Gastroesophageal sphincter (tissue), 4 donors: ENCODE measurements around the gene JCAD. TPM values are rescaled to one million over a fixed set of nuclear protein-coding genes. Genes with fewer than 3 reads are reported as not detected.

Experiments
- ATAC-seq: fragments of 150-250 bp; one replicate; pipeline ENCODE4 v1.9.1; 2016; ENCODE audit warnings: mild to moderate bottlenecking, moderate library complexity
- H3K27ac ChIP-seq, 4 donors: fragments of 200-600 bp; sonication (generic) in 3 of 4; 1 replicate in 3 of 4; 2 replicates in 1 of 4; pipeline ENCODE4 v1.5.1; 2016 to 2019
- H3K27me3 ChIP-seq: fragments of 200-600 bp; sonication (generic); one replicate; pipeline ENCODE4 v1.5.1; 2019
- H3K36me3 ChIP-seq, 2 donors: fragments of 200-600 bp; sonication (generic); one replicate each; pipeline ENCODE4 v1.5.1; 2019; ENCODE audit warnings: control low read depth in 1 of 2
- H3K4me1 ChIP-seq, 3 donors: fragments of 200-600 bp; sonication (generic); 1 replicate in 2 of 3; 2 replicates in 1 of 3; pipeline ENCODE4 v1.5.1; 2016 to 2019; ENCODE audit warnings: control low read depth in 2 of 3
- H3K4me3 ChIP-seq, 2 donors: fragments of 200-600 bp; sonication (generic); one replicate each; pipeline ENCODE4 v1.5.1; 2019; ENCODE audit warnings: mild to moderate bottlenecking in 1 of 2, moderate library complexity in 1 of 2
- H3K9me3 ChIP-seq, 3 donors: fragments of 200-600 bp; sonication (generic); one replicate each; pipeline ENCODE4 v1.5.1; 2017 to 2019; ENCODE audit warnings: control low read depth in 2 of 3
- EP300 ChIP-seq: sonication (generic); formaldehyde crosslinking; IDR thresholded peaks from one replicate; pipeline ENCODE4 v1.6.1; 2017; ENCODE audit warnings: antibody characterized with exemption, mild to moderate bottlenecking
- POLR2A ChIP-seq, 2 donors: fragments of 450-650 bp; IDR thresholded peaks; one replicate each; pipeline ENCODE4 v1.6.1; 2017; ENCODE audit warnings: antibody characterized with exemption in 2 of 2, mild to moderate bottlenecking in 2 of 2, moderate library complexity in 1 of 2
- POLR2AphosphoS5 ChIP-seq: sonication (generic); formaldehyde crosslinking; IDR thresholded peaks from one replicate; pipeline ENCODE4 v1.6.1; 2017; ENCODE audit warnings: antibody characterized with exemption
- WGBS, 2 donors: methylation state at CpG; one replicate each; pipeline ENCODE4 v1.1.5; 2018; ENCODE audit warnings: low coverage in 1 of 2; 5-methylcytosine and 5-hydroxymethylcytosine counted together
- total RNA-seq, 4 donors: library from RNA; depleted of rRNA; stranded (reverse); fragments of >200 nt; gene quantifications; one replicate each; pipeline ENCODE4 v1.1.0, GENCODE V29; 2016
- TF ChIP-seq, protein P1 (sequence below), 4 experiments: fragments of 200-600 bp in 2 of 4; fragments of 450-650 bp in 2 of 4; sonication (generic) in 1 of 4; IDR thresholded peaks; one replicate each; pipeline ENCODE4 v1.5.1; 2017 to 2019; ENCODE audit warnings: antibody characterized with exemption in 4 of 4, mild to moderate bottlenecking in 2 of 4, moderate library complexity in 2 of 4

JCAD gene
- total RNA-seq, 4 donors from 2014 or later: 21.0 to 66.8 (median 48.6) TPM

GRCh38 chr10:30063099-30063498 lies 3.7 kb upstream of the JCAD start:
- ATAC-seq: no peak
- WGBS, 2 donors: 58 to 61% methylated on average over 2 to 3 of the region's 3 CpGs
- H3K27me3 ChIP-seq: no peaks in the 10 kb centered on the region
- no peaks in the 10 kb centered on the region for H3K9me3 ChIP-seq
- H3K36me3 ChIP-seq: no peaks in the 10 kb centered on the region
- no peak overlapping the region for H3K4me3 ChIP-seq
- H3K27ac ChIP-seq: no peak overlapping the region
- TF ChIP-seq EP300 (no peak), POLR2AphosphoS5 (no peak), POLR2A (IDR thresholded peaks at IDR 0.05) (no peak)
- TF ChIP-seq, protein P1, sequence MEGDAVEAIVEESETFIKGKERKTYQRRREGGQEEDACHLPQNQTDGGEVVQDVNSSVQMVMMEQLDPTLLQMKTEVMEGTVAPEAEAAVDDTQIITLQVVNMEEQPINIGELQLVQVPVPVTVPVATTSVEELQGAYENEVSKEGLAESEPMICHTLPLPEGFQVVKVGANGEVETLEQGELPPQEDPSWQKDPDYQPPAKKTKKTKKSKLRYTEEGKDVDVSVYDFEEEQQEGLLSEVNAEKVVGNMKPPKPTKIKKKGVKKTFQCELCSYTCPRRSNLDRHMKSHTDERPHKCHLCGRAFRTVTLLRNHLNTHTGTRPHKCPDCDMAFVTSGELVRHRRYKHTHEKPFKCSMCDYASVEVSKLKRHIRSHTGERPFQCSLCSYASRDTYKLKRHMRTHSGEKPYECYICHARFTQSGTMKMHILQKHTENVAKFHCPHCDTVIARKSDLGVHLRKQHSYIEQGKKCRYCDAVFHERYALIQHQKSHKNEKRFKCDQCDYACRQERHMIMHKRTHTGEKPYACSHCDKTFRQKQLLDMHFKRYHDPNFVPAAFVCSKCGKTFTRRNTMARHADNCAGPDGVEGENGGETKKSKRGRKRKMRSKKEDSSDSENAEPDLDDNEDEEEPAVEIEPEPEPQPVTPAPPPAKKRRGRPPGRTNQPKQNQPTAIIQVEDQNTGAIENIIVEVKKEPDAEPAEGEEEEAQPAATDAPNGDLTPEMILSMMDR (IDR thresholded peaks at IDR 0.05): no peak
- H3K4me1 ChIP-seq: peaks cover 0 to 18% (median 4%) of the 10 kb centered on the region in 3 donors

- Histone ChIP-seq H3K27ac (no peak overlapping the region), H3K27me3 (no peaks in the 10 kb centered on the region), H3K4me1 (peaks cover 0 to 21% (median 4%) of the 10 kb centered on the region in 3 donors), H3K9me3 (no peaks in the 10 kb centered on the region), H3K36me3 (no peaks in the 10 kb centered on the region), H3K4me3 (no peak overlapping the region)
- TF ChIP-seq, protein P1 (IDR thresholded peaks at IDR 0.05): no peak
- TF ChIP-seq POLR2AphosphoS5: no peak
- no peak for TF ChIP-seq POLR2A (IDR thresholded peaks at IDR 0.05)
- TF ChIP-seq EP300: no peak
- 89 to 90% methylated on average over 7 to 8 of the region's 8 CpGs for WGBS, 2 donors
- ATAC-seq: no peak
These were observed 3.2 kb upstream of the JCAD start for GRCh38 chr10:30062582-30062981.

GRCh38 chr10:30062090-30062489 lies 2.7 kb upstream of the JCAD start:
- 67 to 73% methylated on average over 1 of the region's 1 CpG for WGBS, 2 donors

DNA sequence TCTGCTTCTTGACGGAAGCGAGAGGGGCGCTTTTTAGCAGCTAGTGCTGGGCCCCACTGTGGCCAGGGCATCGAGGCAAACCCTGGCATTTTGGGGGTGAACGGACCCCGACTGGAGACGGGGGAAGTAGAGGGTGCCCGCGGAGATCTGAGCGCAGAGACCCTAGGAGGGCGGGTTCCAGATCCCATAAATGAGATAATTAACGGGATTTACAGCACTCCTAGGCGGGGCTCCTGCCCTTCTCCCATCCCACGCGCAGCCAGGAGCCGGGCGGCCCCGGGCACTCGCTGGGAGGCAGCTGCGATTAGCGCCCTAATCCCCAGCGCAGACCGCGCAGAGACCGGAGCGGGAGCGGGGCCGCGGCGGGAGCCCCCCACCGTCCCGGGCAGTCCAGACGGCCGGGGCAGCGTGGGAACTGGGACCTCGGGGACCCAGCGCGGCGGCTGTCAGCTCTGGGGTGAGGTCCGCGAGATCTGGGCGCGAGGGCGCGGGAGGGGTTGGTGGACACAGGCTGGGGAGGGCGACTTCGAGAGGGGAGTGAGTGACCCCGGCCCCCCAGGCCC lies 735 bp downstream of the JCAD start:
- Histone ChIP-seq H3K36me3 (no peaks in the 10 kb centered on the region), H3K4me3 (peak overlapping the region; percentile 63 to 82), H3K9me3 (no peaks in the 10 kb centered on the region), H3K4me1 (peaks cover 0 to 49% (median 12%) of the 10 kb centered on the region in 3 donors), H3K27ac (peak overlapping the region; percentile 45 to 90 (median 86)), H3K27me3 (no peaks in the 10 kb centered on the region)
- WGBS, 2 donors: no CpG with 5 or more reads among the region's 48 CpGs
- TF ChIP-seq, protein P1 (IDR thresholded peaks at IDR 0.05): no peak
- TF ChIP-seq POLR2AphosphoS5 (no peak), POLR2A (IDR thresholded peaks at IDR 0.05) (no peak), EP300 (no peak)
- peak; percentile 25 for ATAC-seq

More at GRCh38 chr10:30062090-30062489, 2.7 kb upstream of the JCAD start:
- H3K4me3 ChIP-seq: no peak overlapping the region
- ATAC-seq: no peak
- H3K9me3 ChIP-seq: no peaks in the 10 kb centered on the region
- peaks cover 0 to 26% (median 4%) of the 10 kb centered on the region in 3 donors for H3K4me1 ChIP-seq
- TF ChIP-seq, protein P1 (IDR thresholded peaks at IDR 0.05): no peak
- no peak for TF ChIP-seq POLR2AphosphoS5
- no peak for TF ChIP-seq EP300
- TF ChIP-seq POLR2A (IDR thresholded peaks at IDR 0.05): no peak
- no peak overlapping the region for H3K27ac ChIP-seq
- H3K36me3 ChIP-seq: no peaks in the 10 kb centered on the region
- H3K27me3 ChIP-seq: no peaks in the 10 kb centered on the region

DNA sequence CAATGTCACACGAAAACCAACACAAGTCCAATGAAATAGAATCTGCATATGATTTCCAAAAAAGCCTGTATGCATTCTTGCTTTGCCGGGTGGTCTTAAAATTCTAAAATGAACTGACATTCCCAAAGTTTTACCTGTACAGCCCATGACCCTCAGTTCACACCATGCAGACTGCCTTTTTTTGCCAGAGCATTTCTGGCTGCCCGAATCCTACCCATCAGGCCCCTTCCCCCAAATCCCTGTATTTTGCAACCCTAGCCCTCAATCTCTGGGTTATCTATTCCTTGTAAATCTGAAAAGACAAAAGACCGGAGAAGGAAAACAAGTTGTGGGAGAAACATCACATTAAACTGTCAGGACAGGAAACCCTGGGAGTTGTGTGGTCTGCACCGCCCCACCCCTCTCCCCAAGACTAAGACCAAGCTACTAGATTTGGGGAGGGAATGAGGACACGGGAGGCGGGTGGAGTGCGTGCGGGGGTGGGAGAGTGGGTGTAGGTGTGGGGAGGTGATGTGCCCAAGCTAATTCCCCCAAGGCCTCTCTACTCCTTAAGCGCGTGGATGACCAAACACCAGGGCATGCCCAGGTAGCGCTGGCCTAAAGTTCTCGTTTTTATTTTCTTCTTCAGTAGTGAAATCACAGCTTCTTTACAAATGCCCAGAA lies 1.4 kb downstream of the JCAD start:
- H3K9me3 ChIP-seq: no peaks in the 10 kb centered on the region
- peak overlapping the region; percentile 45 to 90 (median 86) for H3K27ac ChIP-seq
- no peak for TF ChIP-seq POLR2AphosphoS5
- no peak for TF ChIP-seq EP300
- TF ChIP-seq, protein P1 (IDR thresholded peaks at IDR 0.05): no peak
- no peak for TF ChIP-seq POLR2A (IDR thresholded peaks at IDR 0.05)
- WGBS, 2 donors: 30 to 58% methylated on average over 2 to 8 of the region's 13 CpGs
- H3K36me3 ChIP-seq: no peaks in the 10 kb centered on the region
- no peaks in the 10 kb centered on the region for H3K27me3 ChIP-seq
- H3K4me1 ChIP-seq: peaks cover 0 to 49% (median 12%) of the 10 kb centered on the region in 3 donors
- H3K4me3 ChIP-seq: peak overlapping the region; percentile 63 to 82
- no peak for ATAC-seq
